Skin of body (tissue), 2 donors: Measurements from ENCODE around the gene SLC44A5. TPM values are rescaled to one million over a fixed set of nuclear protein-coding genes. Genes with fewer than 3 reads are reported as not detected.
"Not testable (repeated sequence)": the region's sequence is repeated elsewhere in the genome, so short reads cannot be mapped to it uniquely, and the experiment has no call there.

ENCODE experiments used
- DNase-seq: peaks from one replicate; lab custom pipeline; 2025; lab: John Stamatoyannopoulos, UW
- total RNA-seq: library from RNA; depleted of rRNA; stranded (reverse); fragments of >200 nt; gene quantifications from one replicate; pipeline ENCODE4 v1.2.3, GENCODE V29; 2014

SLC44A5 gene
- total RNA-seq, 1 donor from 2014 or later: 0.89 TPM

- no peak for DNase-seq
Observed at GRCh38 chr1:75522389-75522788, 88.5 kb downstream of the SLC44A5 start.

GRCh38 chr1:75521658-75522057, 89.3 kb downstream of the SLC44A5 start:
- no peak for DNase-seq

- no peak for DNase-seq
Observed at GRCh38 chr1:75520862-75521475, 89.9 kb downstream of the SLC44A5 start.

- DNase-seq: no peak
Observed at GRCh38 chr1:75519651-75520427, 91.1 kb downstream of the SLC44A5 start.

GRCh38 chr1:75518686-75519085, 92.2 kb downstream of the SLC44A5 start:
- no peak for DNase-seq

- no peak for DNase-seq
Observed at GRCh38 chr1:75514270-75514669, 96.6 kb downstream of the SLC44A5 start.

- no peak for DNase-seq
Observed at GRCh38 chr1:75506976-75507375, 103.9 kb downstream of the SLC44A5 start.

GRCh38 chr1:75503221-75503974, 107.5 kb downstream of the SLC44A5 start:
- no peak for DNase-seq

- DNase-seq: no peak
Observed at GRCh38 chr1:75502776-75503175, 108.1 kb downstream of the SLC44A5 start.

- DNase-seq: no peak
Observed at GRCh38 chr1:75501577-75502295, 109.2 kb downstream of the SLC44A5 start.

- no peak for DNase-seq
Observed at GRCh38 chr1:75492011-75492410, 118.9 kb downstream of the SLC44A5 start.

GRCh38 chr1:75487399-75487798, 123.5 kb downstream of the SLC44A5 start:
- DNase-seq: no peak

- no peak for DNase-seq
Observed at GRCh38 chr1:75484789-75485188, 126.1 kb downstream of the SLC44A5 start.

GRCh38 chr1:75482951-75483350, 128.0 kb downstream of the SLC44A5 start:
- DNase-seq: no peak

- DNase-seq: not testable (repeated sequence)
Observed at GRCh38 chr1:75476486-75476885, 134.4 kb downstream of the SLC44A5 start.

GRCh38 chr1:75475696-75476095, 135.2 kb downstream of the SLC44A5 start:
- no peak for DNase-seq

GRCh38 chr1:75472971-75473603, 137.8 kb downstream of the SLC44A5 start:
- DNase-seq: no peak

- DNase-seq: no peak
Observed at GRCh38 chr1:75472089-75472970, 138.6 kb downstream of the SLC44A5 start.

GRCh38 chr1:75471252-75471651, 139.7 kb downstream of the SLC44A5 start:
- DNase-seq: no peak

GRCh38 chr1:75470448-75470847, 140.5 kb downstream of the SLC44A5 start:
- DNase-seq: no peak
